ENCODE data around the gene IGDCC3. TPM values are rescaled to one million over a fixed set of nuclear protein-coding genes. Genes with fewer than 3 reads are reported as not detected.
A peak's percentile ranks its signal among the peaks of the same experiment; 100 is the strongest.

Gene IGDCC3
- total RNA-seq, 1 donor from 2014 or later, result 125 TPM

DNA sequence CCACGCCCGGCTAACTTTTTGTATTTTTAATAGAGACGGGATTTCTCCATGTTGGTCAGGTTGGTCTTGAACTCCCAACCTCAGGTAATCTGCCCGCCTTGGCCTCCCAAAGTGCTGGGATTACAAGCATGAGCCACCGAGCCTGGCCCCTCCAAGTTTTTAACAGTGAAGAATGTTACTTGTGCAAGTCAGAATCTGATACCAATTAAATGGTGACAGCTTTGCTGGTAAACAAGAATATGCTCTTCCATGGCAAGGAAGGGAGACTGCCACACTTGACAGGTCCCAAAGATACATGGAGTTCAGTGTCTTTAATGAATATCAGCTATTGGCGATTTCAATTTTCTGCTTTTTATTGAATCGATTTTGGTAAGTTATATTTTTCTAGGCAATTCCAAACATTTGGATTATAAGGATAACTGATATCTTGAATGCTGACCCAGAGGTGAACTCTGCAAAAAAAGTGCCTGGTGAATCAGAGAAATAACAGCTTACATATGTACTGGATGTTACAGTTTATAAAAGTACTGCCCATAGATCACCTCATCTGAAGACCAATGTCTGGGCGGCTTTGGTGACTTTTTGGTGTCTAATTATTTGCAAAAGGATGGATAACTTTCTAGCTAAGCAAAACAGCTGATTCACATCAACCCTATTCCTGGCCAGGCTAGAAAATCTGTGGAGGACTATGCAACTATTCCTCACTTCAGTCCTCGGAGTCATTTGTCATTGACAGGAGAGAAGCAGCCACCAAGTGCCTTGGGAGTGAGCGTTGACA is 92.3 kb downstream of the IGDCC3 start:
- Mint-ChIP-seq H3K4me3 (ENCODE audit: low read depth) (peak overlapping the region; percentile 80), H3K9me3 (ENCODE audit: low read depth) (no peaks in the 10 kb centered on the region), H3K36me3 (ENCODE audit: insufficient read depth) (no peaks in the 10 kb centered on the region), H3K27me3 (no peaks in the 10 kb centered on the region), H3K27ac (peak overlapping the region; percentile 96), H3K4me1 (ENCODE audit: low read depth) (peaks cover 18% of the 10 kb centered on the region)
- no peak for TF ChIP-seq CTCF (IDR thresholded peaks at IDR 0.05; ENCODE audit: unreplicated experiment)
- DNase-seq (ENCODE audit: low spot score, unreplicated experiment), result no peak

DNA sequence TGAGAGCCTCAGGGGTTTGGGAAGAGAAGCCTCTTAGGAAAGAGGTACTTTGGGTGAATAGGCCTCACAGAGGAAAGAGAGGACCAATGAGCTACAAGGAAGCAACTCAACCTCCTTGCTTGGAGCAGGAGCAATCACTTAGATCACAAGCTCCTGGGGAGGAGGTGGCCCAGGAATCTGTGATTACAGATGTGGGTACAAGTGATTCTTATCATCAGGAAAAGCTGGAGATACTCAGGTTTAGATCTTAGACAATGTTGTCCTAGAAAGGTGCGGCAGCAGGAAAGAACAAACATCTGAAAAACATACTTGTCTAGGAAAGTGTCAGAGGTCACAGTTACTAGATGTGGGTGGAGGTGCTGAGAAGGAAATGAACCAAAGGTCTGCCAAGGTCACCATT is 99.3 kb downstream of the IGDCC3 start:
- Mint-ChIP-seq H3K9me3 (ENCODE audit: low read depth) (no peaks in the 10 kb centered on the region), H3K27ac (peak overlapping the region; percentile 12), H3K36me3 (ENCODE audit: insufficient read depth) (peaks cover 3% of the 10 kb centered on the region), H3K27me3 (no peaks in the 10 kb centered on the region), H3K4me1 (ENCODE audit: low read depth) (peaks cover 10% of the 10 kb centered on the region), H3K4me3 (ENCODE audit: low read depth) (no peak overlapping the region)
- TF ChIP-seq CTCF (IDR thresholded peaks at IDR 0.05; ENCODE audit: unreplicated experiment), result no peak
- no peak for DNase-seq (ENCODE audit: low spot score, unreplicated experiment)

Other genes with a start within 250 kb of the IGDCC3 start
- gene PDCD7, start 244.2 kb downstream of the IGDCC3 start, total RNA-seq, result 32.6 and 34.4 TPM in 2 replicates
- 52.1 and 56.2 TPM in 2 replicates for gene CLPX, start 192.7 kb downstream of the IGDCC3 start, total RNA-seq
- gene CILP, start 166.5 kb downstream of the IGDCC3 start, total RNA-seq, result 0.22 and 0.29 TPM in 2 replicates
- gene PARP16, start 91.1 kb downstream of the IGDCC3 start, total RNA-seq, result 10.5 and 12.6 TPM in 2 replicates
- gene RNU5A-1, start 82.0 kb downstream of the IGDCC3 start, total RNA-seq, result not detected in 2 replicates
- gene RNU5B-1, start 73.3 kb downstream of the IGDCC3 start, total RNA-seq, result 41.3 and 48.7 TPM in 2 replicates
- 11.5 and 12.8 TPM in 2 replicates for gene IGDCC4, start 44.9 kb upstream of the IGDCC3 start, total RNA-seq
- 30.7 TPM in 2 replicates for gene DPP8, start 139.7 kb upstream of the IGDCC3 start, total RNA-seq
- 152 and 156 TPM in 2 replicates for gene HACD3, start 152.5 kb upstream of the IGDCC3 start, total RNA-seq
- gene INTS14, start 233.1 kb upstream of the IGDCC3 start, total RNA-seq, result 62.6 and 65.7 TPM in 2 replicates
- 9.6 and 10.3 TPM in 2 replicates for gene SLC24A1, start 243.9 kb upstream of the IGDCC3 start, total RNA-seq

Measured in progenitor cell of endocrine pancreas (in vitro differentiated cells).